ENCODE measurements around the gene LRIF1. TPM values are rescaled to one million over a fixed set of nuclear protein-coding genes. Genes with fewer than 3 reads are reported as not detected.

The LRIF1 gene
- total RNA-seq, 4 donors from 2014 or later, result 6.4 to 10.2 (median 7.4) TPM

DNA sequence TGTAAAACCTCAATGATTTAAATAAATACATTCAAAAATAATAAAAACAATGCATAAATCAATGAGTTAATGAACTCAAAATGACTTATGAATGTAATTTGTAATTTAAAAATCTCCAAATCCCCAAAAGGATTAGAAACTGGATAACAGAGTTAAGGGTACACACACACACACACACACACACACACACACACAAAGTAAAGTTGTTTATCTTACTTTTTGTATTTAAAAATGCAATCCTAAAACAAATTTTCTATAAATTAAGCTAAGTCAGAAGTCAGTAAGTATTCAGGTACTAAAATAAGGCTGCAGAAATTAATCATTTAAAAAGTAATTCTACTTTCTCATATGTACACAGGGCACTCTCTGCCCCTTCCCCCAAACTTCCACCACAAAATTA is 1.8 kb downstream of the LRIF1 start:
- Histone ChIP-seq H3K4me3 (no peak overlapping the region), H3K4me1 (peaks cover 0 to 13% (median 0%) of the 10 kb centered on the region in 3 donors), H3K27me3 (peaks cover 11% of the 10 kb centered on the region), H3K27ac (no peak overlapping the region), H3K9me3 (peaks cover 0 to 50% (median 0%) of the 10 kb centered on the region in 3 donors), H3K36me3 (peaks cover 0 to 5% of the 10 kb centered on the region in 2 donors)
- no peak for ATAC-seq
- no peak for TF ChIP-seq EP300 (IDR thresholded peaks at IDR 0.05)

DNA sequence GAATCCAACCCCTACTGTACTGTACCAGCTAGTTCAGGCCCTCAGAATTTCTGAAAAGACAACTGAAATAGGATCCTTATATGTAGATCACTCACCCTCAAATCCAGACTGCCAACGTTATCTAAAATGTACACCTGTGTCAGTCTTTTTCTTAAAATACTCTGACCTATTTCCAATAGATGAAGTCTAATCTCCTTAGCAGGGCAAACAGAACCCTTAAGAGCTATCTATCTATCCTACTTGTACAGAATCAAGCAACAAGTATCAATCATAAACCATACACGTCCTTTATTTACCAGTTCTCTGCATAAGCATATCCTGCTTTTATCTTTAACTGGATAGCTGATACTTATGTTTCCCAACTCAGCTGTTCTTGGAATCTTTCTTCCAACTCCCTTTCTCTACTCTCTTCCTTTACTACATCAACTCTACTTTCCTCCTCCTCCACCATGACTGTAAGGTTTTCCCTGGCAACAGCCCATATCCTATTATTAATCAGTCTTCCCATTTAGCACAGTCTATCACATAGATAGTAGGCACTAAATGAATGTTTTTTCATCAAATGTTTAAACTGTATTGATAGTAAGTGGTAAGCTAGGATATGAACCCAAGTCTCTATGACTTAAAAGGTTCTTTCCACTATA is 2.8 kb downstream of the LRIF1 start:
- TF ChIP-seq POLR2A (IDR thresholded peaks at IDR 0.05) (no peak), POLR2AphosphoS5 (IDR thresholded peaks at IDR 0.05) (no peak), EP300 (IDR thresholded peaks at IDR 0.05) (no peak)
- TF ChIP-seq, protein P1, sequence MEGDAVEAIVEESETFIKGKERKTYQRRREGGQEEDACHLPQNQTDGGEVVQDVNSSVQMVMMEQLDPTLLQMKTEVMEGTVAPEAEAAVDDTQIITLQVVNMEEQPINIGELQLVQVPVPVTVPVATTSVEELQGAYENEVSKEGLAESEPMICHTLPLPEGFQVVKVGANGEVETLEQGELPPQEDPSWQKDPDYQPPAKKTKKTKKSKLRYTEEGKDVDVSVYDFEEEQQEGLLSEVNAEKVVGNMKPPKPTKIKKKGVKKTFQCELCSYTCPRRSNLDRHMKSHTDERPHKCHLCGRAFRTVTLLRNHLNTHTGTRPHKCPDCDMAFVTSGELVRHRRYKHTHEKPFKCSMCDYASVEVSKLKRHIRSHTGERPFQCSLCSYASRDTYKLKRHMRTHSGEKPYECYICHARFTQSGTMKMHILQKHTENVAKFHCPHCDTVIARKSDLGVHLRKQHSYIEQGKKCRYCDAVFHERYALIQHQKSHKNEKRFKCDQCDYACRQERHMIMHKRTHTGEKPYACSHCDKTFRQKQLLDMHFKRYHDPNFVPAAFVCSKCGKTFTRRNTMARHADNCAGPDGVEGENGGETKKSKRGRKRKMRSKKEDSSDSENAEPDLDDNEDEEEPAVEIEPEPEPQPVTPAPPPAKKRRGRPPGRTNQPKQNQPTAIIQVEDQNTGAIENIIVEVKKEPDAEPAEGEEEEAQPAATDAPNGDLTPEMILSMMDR (IDR thresholded peaks at IDR 0.05), result no peak
- peaks cover under 1% of the 10 kb centered on the region for H3K27me3 ChIP-seq
- no peak for ATAC-seq
- no peak overlapping the region for H3K4me3 ChIP-seq
- peaks cover 0 to 47% (median 0%) of the 10 kb centered on the region in 3 donors for H3K9me3 ChIP-seq
- H3K4me1 ChIP-seq, result peaks cover 0 to 13% (median 0%) of the 10 kb centered on the region in 3 donors
- 81 to 92% methylated on average over 2 of the region's 2 CpGs for WGBS, 2 donors (ENCODE audit: low coverage in 1 of 2)
- no peak overlapping the region for H3K27ac ChIP-seq
- peaks cover 0 to 5% of the 10 kb centered on the region in 2 donors for H3K36me3 ChIP-seq

DNA sequence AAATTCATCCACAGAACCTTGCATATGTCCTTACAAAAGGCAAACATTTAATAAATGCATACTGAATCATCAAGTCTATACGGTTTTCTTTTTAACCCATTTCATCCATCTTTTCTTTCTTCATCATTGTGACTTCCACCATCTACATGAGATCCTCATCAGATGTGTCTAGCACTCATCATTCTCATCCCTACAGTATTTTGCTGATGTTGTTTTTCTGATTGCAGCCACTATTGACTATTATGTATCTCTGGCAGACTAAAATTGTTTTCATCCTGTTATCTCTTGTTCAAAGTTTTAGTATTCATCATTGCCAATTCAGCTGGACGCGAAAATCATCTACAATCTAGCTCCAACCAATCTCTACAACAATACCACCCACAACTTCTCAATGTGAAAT is 5.9 kb downstream of the LRIF1 start:
- H3K36me3 ChIP-seq, result peaks cover 0 to 5% of the 10 kb centered on the region in 2 donors
- ATAC-seq, result no peak
- H3K4me1 ChIP-seq, result peaks cover 0 to 6% (median 0%) of the 10 kb centered on the region in 3 donors
- H3K9me3 ChIP-seq, result peaks cover 0 to 23% (median 0%) of the 10 kb centered on the region in 3 donors
- TF ChIP-seq POLR2A (IDR thresholded peaks at IDR 0.05), result no peak
- no peak for TF ChIP-seq POLR2AphosphoS5 (IDR thresholded peaks at IDR 0.05)
- TF ChIP-seq, protein P1 (IDR thresholded peaks at IDR 0.05), result no peak
- TF ChIP-seq EP300 (IDR thresholded peaks at IDR 0.05), result no peak
- H3K4me3 ChIP-seq, result no peak overlapping the region
- WGBS, 2 donors (ENCODE audit: low coverage in 1 of 2), result 95 to 99% methylated on average over 3 of the region's 3 CpGs
- no peak overlapping the region for H3K27ac ChIP-seq
- H3K27me3 ChIP-seq, result no peaks in the 10 kb centered on the region

DNA sequence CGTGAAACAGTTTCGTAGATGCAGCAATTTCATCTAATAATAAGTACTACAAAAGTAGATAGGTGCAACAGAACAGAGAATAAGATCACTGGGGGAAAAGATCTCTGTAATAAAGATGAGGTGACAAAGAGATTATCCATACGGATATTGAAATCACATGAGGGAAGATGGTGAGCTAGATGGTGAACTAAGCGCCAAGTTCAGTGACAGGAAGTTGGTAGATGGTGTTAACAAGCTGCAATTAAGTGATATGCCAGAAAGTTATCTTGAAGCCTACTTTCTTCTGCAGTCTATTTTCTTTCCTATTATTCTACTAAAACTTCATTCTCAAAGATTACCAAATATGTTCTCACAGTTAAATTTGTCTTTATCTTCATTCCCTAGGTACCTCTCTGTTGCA is 7.1 kb downstream of the LRIF1 start:
- no peak for ATAC-seq
- 89 to 95% methylated on average over 4 of the region's 4 CpGs for WGBS, 2 donors (ENCODE audit: low coverage in 1 of 2)
- Histone ChIP-seq H3K9me3 (peaks cover 0 to 17% (median 0%) of the 10 kb centered on the region in 3 donors), H3K27ac (no peak overlapping the region), H3K36me3 (peaks cover 0 to 15% of the 10 kb centered on the region in 2 donors), H3K27me3 (no peaks in the 10 kb centered on the region), H3K4me3 (no peak overlapping the region), H3K4me1 (no peaks in the 10 kb centered on the region)
- TF ChIP-seq, protein P1 (IDR thresholded peaks at IDR 0.05), result no peak
- TF ChIP-seq EP300 (IDR thresholded peaks at IDR 0.05), result no peak
- TF ChIP-seq POLR2AphosphoS5 (IDR thresholded peaks at IDR 0.05), result no peak

DNA sequence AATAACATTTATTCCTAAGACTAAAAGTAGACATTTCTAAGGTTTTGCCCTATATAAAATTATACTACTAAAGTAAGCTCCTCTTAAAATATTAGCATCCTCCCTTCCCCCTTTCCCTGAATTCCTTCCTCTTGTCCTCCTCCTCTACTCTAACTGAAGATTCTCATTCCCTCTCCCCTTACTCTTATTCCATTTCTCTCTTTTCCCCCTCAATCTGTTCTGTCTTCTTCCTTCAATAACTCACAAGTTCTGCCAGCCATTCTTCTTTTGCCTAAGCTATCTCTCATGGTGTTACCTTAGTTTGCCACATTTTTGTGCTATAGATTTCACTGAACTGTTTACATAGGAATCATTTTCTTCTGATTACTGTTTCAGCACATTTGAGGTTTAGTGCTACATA is 10.7 kb downstream of the LRIF1 start:
- H3K9me3 ChIP-seq, result peaks cover 0 to 14% (median 0%) of the 10 kb centered on the region in 3 donors
- H3K4me3 ChIP-seq, result no peak overlapping the region
- H3K36me3 ChIP-seq, result peaks cover 0 to 35% of the 10 kb centered on the region in 2 donors
- no peak overlapping the region for H3K27ac ChIP-seq
- ATAC-seq, result no peak
- TF ChIP-seq POLR2AphosphoS5 (IDR thresholded peaks at IDR 0.05), result no peak
- TF ChIP-seq, protein P1 (IDR thresholded peaks at IDR 0.05), result no peak
- no peak for TF ChIP-seq EP300 (IDR thresholded peaks at IDR 0.05)
- no peak for TF ChIP-seq POLR2A (IDR thresholded peaks at IDR 0.05)
- no peaks in the 10 kb centered on the region for H3K27me3 ChIP-seq
- H3K4me1 ChIP-seq, result no peaks in the 10 kb centered on the region
